SK-N-SH (cell line): ENCODE measurements around the gene KIFAP3.
A peak's percentile ranks its signal among the peaks of the same experiment; 100 is the strongest.

Experiments used
- CHD2 ChIP-seq: fragments of 150-350 bp; IDR thresholded peaks from 2 replicates; pipeline ENCODE4 v1.6.1; 2018; ENCODE audit warnings: low read length; ENCODE audit not compliant: partially characterized antibody
- EZH2phosphoT487 ChIP-seq: fragments of 200-600 bp; sonication (generic); IDR thresholded peaks from 2 replicates; pipeline ENCODE4 v1.6.1; 2017; ENCODE audit warnings: low read depth, mixed run types, mild to moderate bottlenecking, antibody characterized with exemption, moderate library complexity, borderline replicate concordance
- FOXJ3 ChIP-seq: sonication (generic); formaldehyde crosslinking; IDR thresholded peaks from 2 replicates; pipeline ENCODE4 v1.5.1; 2020; ENCODE audit warnings: mild to moderate bottlenecking, missing genetic modification reagents
- JUND ChIP-seq: IDR thresholded peaks from 2 replicates; pipeline ENCODE4 v1.4.0; 2012
- NRF1 ChIP-seq: IDR thresholded peaks from 2 replicates; pipeline ENCODE4 v1.6.1; 2012; ENCODE audit warnings: low read depth, mild to moderate bottlenecking, low read length
- POLR2AphosphoS5 ChIP-seq: IDR thresholded peaks from 2 replicates; pipeline ENCODE4 v1.6.1; 2012; ENCODE audit warnings: low read depth, low read length
- RAD21 ChIP-seq: IDR thresholded peaks from 2 replicates; pipeline ENCODE4 v1.6.1; 2012; ENCODE audit warnings: mild to moderate bottlenecking, low read length
- YY1 ChIP-seq: IDR thresholded peaks from 2 replicates; pipeline ENCODE4 v1.4.0; 2012; ENCODE audit warnings: low read depth, mild to moderate bottlenecking
- TF ChIP-seq, protein P1 (sequence below): fragments of 200-600 bp; sonication (generic); IDR thresholded peaks from 2 replicates; pipeline ENCODE4 v1.6.1; 2017; ENCODE audit warnings: antibody characterized with exemption, mild to moderate bottlenecking, moderate library complexity
- TF ChIP-seq, protein P2 (sequence below): IDR thresholded peaks from 2 replicates; pipeline ENCODE4; 2012
- TF ChIP-seq, protein P3 (sequence below): IDR thresholded peaks from 2 replicates; pipeline ENCODE4 v1.6.1; 2012; ENCODE audit warnings: mild to moderate bottlenecking, low read depth, low read length, moderate library complexity

- TF ChIP-seq FOXJ3 (no peak), YY1 (no peak), NRF1 (no peak), CHD2 (no peak), EZH2phosphoT487 (no peak), JUND (peak; percentile 70), POLR2AphosphoS5 (peak; percentile 40; the same call in 1 of the 2 replicates), RAD21 (no peak)
- TF ChIP-seq, protein P1, sequence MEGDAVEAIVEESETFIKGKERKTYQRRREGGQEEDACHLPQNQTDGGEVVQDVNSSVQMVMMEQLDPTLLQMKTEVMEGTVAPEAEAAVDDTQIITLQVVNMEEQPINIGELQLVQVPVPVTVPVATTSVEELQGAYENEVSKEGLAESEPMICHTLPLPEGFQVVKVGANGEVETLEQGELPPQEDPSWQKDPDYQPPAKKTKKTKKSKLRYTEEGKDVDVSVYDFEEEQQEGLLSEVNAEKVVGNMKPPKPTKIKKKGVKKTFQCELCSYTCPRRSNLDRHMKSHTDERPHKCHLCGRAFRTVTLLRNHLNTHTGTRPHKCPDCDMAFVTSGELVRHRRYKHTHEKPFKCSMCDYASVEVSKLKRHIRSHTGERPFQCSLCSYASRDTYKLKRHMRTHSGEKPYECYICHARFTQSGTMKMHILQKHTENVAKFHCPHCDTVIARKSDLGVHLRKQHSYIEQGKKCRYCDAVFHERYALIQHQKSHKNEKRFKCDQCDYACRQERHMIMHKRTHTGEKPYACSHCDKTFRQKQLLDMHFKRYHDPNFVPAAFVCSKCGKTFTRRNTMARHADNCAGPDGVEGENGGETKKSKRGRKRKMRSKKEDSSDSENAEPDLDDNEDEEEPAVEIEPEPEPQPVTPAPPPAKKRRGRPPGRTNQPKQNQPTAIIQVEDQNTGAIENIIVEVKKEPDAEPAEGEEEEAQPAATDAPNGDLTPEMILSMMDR = no peak
- TF ChIP-seq, protein P2, sequence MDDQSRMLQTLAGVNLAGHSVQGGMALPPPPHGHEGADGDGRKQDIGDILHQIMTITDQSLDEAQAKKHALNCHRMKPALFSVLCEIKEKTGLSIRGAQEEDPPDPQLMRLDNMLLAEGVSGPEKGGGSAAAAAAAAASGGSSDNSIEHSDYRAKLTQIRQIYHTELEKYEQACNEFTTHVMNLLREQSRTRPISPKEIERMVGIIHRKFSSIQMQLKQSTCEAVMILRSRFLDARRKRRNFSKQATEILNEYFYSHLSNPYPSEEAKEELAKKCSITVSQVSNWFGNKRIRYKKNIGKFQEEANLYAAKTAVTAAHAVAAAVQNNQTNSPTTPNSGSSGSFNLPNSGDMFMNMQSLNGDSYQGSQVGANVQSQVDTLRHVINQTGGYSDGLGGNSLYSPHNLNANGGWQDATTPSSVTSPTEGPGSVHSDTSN = peak; percentile 82
- TF ChIP-seq, protein P3, sequence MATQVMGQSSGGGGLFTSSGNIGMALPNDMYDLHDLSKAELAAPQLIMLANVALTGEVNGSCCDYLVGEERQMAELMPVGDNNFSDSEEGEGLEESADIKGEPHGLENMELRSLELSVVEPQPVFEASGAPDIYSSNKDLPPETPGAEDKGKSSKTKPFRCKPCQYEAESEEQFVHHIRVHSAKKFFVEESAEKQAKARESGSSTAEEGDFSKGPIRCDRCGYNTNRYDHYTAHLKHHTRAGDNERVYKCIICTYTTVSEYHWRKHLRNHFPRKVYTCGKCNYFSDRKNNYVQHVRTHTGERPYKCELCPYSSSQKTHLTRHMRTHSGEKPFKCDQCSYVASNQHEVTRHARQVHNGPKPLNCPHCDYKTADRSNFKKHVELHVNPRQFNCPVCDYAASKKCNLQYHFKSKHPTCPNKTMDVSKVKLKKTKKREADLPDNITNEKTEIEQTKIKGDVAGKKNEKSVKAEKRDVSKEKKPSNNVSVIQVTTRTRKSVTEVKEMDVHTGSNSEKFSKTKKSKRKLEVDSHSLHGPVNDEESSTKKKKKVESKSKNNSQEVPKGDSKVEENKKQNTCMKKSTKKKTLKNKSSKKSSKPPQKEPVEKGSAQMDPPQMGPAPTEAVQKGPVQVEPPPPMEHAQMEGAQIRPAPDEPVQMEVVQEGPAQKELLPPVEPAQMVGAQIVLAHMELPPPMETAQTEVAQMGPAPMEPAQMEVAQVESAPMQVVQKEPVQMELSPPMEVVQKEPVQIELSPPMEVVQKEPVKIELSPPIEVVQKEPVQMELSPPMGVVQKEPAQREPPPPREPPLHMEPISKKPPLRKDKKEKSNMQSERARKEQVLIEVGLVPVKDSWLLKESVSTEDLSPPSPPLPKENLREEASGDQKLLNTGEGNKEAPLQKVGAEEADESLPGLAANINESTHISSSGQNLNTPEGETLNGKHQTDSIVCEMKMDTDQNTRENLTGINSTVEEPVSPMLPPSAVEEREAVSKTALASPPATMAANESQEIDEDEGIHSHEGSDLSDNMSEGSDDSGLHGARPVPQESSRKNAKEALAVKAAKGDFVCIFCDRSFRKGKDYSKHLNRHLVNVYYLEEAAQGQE = no peak
Measured at GRCh38 chr1:169873582-169874199, 200.8 kb downstream of the KIFAP3 start.
